H1 (cell line): ENCODE measurements around the gene FSTL4. TPM values are rescaled to one million over a fixed set of nuclear protein-coding genes. Genes with fewer than 3 reads are reported as not detected.

Experiments
- BCL11A ChIP-seq, 2 experiments: IDR thresholded peaks; one replicate each; pipeline ENCODE4 v1.6.1; 2011; ENCODE audit warnings: low read depth in 2 of 2, low read length in 2 of 2, mild to moderate bottlenecking in 2 of 2
- FOSL1 ChIP-seq: IDR thresholded peaks from 2 replicates; pipeline ENCODE4 v1.6.1; 2011; ENCODE audit warnings: mild to moderate bottlenecking, low read depth, low read length, moderate library complexity; ENCODE audit not compliant: insufficient read depth
- MAFK ChIP-seq: IDR thresholded peaks from 2 replicates; pipeline ENCODE4 v1.6.1; 2012; ENCODE audit warnings: low read depth, mild to moderate bottlenecking, improper control_type of control experiment, low read length
- RXRA ChIP-seq: IDR thresholded peaks from 2 replicates; pipeline ENCODE4 v1.6.1; 2011; ENCODE audit warnings: low read depth, mild to moderate bottlenecking, low read length, moderate library complexity; ENCODE audit not compliant: insufficient read depth
- SP2 ChIP-seq: IDR thresholded peaks from 2 replicates; pipeline ENCODE4 v1.6.1; 2012; ENCODE audit warnings: mild to moderate bottlenecking, low read length, inconsistent platforms
- TCF12 ChIP-seq: IDR thresholded peaks from 2 replicates; pipeline ENCODE4 v1.6.1; 2011; ENCODE audit warnings: low read depth, mild to moderate bottlenecking, low read length
- TEAD4 ChIP-seq: IDR thresholded peaks from 2 replicates; pipeline ENCODE4 v1.6.1; 2012; ENCODE audit warnings: low read depth, low read length, inconsistent platforms, mixed read lengths
- polyA plus RNA-seq, 7 experiments: library from polyadenylated mRNA; depleted of rRNA in 3 of 7; stranded (reverse) in 5 of 7; unstranded in 2 of 7; fragments of >200 nt in 5 of 7; fragments of 200-250 nt in 2 of 7; gene quantifications; 1 replicate in 5 of 7; 2 replicates in 1 of 7; 4 replicates in 1 of 7; pipeline versions ENCODE4 v1.2.1 to v1.2.3, GENCODE V29; 2011 to 2013; ENCODE audit warnings: missing spikeins in 2 of 7, mixed read lengths in 2 of 7
- total RNA-seq: library from RNA; stranded (reverse); fragmentation: NEBNext Ultra II Directional; extraction: Animal tissue kit (Norgen Biotek cat#: 25700); gene quantifications from 2 replicates; pipeline ENCODE4 v1.2.1, GENCODE V29; 2021
- TF ChIP-seq, protein P1 (sequence below): IDR thresholded peaks from 2 replicates; pipeline ENCODE4 v1.6.1; 2011; ENCODE audit warnings: low read depth, mild to moderate bottlenecking, low read length; ENCODE audit not compliant: insufficient read depth

FSTL4 gene
- total and polyA plus RNA-seq, 2 of the 8 experiments (the other 6 are each of a cell fraction or from before 2014, with no cell fraction given), result 3.1 to 4.1 TPM

GRCh38 chr5:133523961-133524586, 88.3 kb downstream of the FSTL4 start (continued):
- TF ChIP-seq, protein P1, sequence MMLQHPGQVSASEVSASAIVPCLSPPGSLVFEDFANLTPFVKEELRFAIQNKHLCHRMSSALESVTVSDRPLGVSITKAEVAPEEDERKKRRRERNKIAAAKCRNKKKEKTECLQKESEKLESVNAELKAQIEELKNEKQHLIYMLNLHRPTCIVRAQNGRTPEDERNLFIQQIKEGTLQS, result no peak
- no peak for TF ChIP-seq BCL11A (IDR thresholded peaks at IDR 0.05; ENCODE audit: low read depth in 2 of 2, low read length in 2 of 2)
- TF ChIP-seq MAFK, result no peak
- no peak for TF ChIP-seq FOSL1
- TF ChIP-seq RXRA, result no peak
- TF ChIP-seq TEAD4, result no peak
- no peak for TF ChIP-seq TCF12
- TF ChIP-seq SP2, result no peak
